ENCODE measurements around the gene GADD45A.

GRCh38 chr1:67647814-67648358, 37.1 kb upstream of the GADD45A start:
- TF ChIP-seq POLR2AphosphoS5 (IDR thresholded peaks at IDR 0.05; ENCODE audit: borderline replicate concordance, low read depth, low read length) (no peak), EZH2 (IDR thresholded peaks at IDR 0.05) (no peak)

Data from SK-N-MC (cell line).